Mucosa of descending colon (tissue), 3 donors: ENCODE data around the gene RFK. TPM values are rescaled to one million over a fixed set of nuclear protein-coding genes. Genes with fewer than 3 reads are reported as not detected.

Experiments
- ATAC-seq: fragments of 200-7000 bp; cut with Tn5 transposase; one replicate; pipeline ENCODE4 v1.9.1; 2020; ENCODE audit warnings: mild to moderate bottlenecking, moderate library complexity
- DNase-seq, 3 donors: peaks; one replicate each; pipeline ENCODE4 v3.0.0-alpha.2; 2020
- H3K36me3 ChIP-seq: fragments of 200-600 bp; one replicate; pipeline ENCODE4 v1.8.0; 2021; ENCODE audit warnings: low read depth, mild to moderate bottlenecking
- H3K4me1 ChIP-seq: fragments of 200-600 bp; one replicate; pipeline ENCODE4 v1.8.0; 2021; ENCODE audit warnings: low read depth, mild to moderate bottlenecking
- H3K4me3 ChIP-seq: fragments of 200-600 bp; one replicate; pipeline ENCODE4 v1.8.0; 2021; ENCODE audit warnings: mild to moderate bottlenecking
- H3K9me3 ChIP-seq: fragments of 200-600 bp; one replicate; pipeline ENCODE4 v1.8.0; 2021; ENCODE audit warnings: mild to moderate bottlenecking
- CTCF ChIP-seq: fragments of 200-600 bp; IDR thresholded peaks from one replicate; pipeline ENCODE4 v1.8.0; 2022; ENCODE audit warnings: antibody characterized with exemption, mild to moderate bottlenecking
- intact Hi-C, 2 donors: fragments of 100-400 bp; cut with DNase I in 1 of 2; cut with micrococcal nuclease in 1 of 2; formaldehyde crosslinking; loops; one replicate each; pipeline versions ENCODE4 v1.11.0 to v1.11.1; 2022; cut with DNase I, micrococcal nuclease
- total RNA-seq, 3 donors: library from RNA; stranded (reverse); fragmentation: NEBNext Ultra II Directional in 2 of 3; extraction: Animal tissue kit (Norgen Biotek cat#: 25700) in 2 of 3; gene quantifications; one replicate each; pipeline versions ENCODE4 v1.2.1 to v1.2.4, GENCODE V29; 2021 to 2023
- donor health status: DM: no; HTN: no; CAD: no; lungs with moderate emphysema.
- donor health status: DM: no; HTN: no; CAD: no.
- donor health status: DM: no; HTN: yes; CAD: no.

The RFK gene
- total RNA-seq, 3 donors from 2014 or later: 55.6 to 86.2 (median 80.8) TPM

- H3K4me1 ChIP-seq: peaks cover 10% of the 10 kb centered on the region
- TF ChIP-seq CTCF: no peak
- intact Hi-C loops: no loop called here
- H3K36me3 ChIP-seq: no peaks in the 10 kb centered on the region
- ATAC-seq (peak; percentile 47), DNase-seq (no peak)
- H3K9me3 ChIP-seq: no peaks in the 10 kb centered on the region
- no peak overlapping the region for H3K4me3 ChIP-seq
These were observed 14.7 kb downstream of the RFK start for GRCh38 chr9:76379494-76379893.

- intact Hi-C loops: no loop called here
- no peak for TF ChIP-seq CTCF
- ATAC-seq (no peak), DNase-seq (no peak)
- H3K4me3 ChIP-seq: no peak overlapping the region
- H3K36me3 ChIP-seq: no peaks in the 10 kb centered on the region
- no peaks in the 10 kb centered on the region for H3K9me3 ChIP-seq
- peaks cover 13% of the 10 kb centered on the region for H3K4me1 ChIP-seq
These were observed 15.7 kb downstream of the RFK start for GRCh38 chr9:76378367-76379073.

- no peaks in the 10 kb centered on the region for H3K36me3 ChIP-seq
- peaks cover 17% of the 10 kb centered on the region for H3K4me1 ChIP-seq
- no peak for TF ChIP-seq CTCF
- no peak for ATAC-seq
- no peaks in the 10 kb centered on the region for H3K9me3 ChIP-seq
- no peak overlapping the region for H3K4me3 ChIP-seq
- no peak for DNase-seq
- intact Hi-C loops: no loop called here
These were observed 16.4 kb downstream of the RFK start for GRCh38 chr9:76377791-76378190.

GRCh38 chr9:76374783-76375559, 19.3 kb downstream of the RFK start:
- peaks cover 32% of the 10 kb centered on the region for H3K4me1 ChIP-seq
- peak; percentile 92 for ATAC-seq

More at GRCh38 chr9:76374783-76375559, 19.3 kb downstream of the RFK start:
- TF ChIP-seq CTCF: no peak
- intact Hi-C loops: no loop called here
- Histone ChIP-seq H3K4me3 (no peak overlapping the region), H3K9me3 (no peaks in the 10 kb centered on the region), H3K36me3 (no peaks in the 10 kb centered on the region)
- peak; percentile 87 to 93 (median 87) for DNase-seq
